GM21737 (cell line): ENCODE data around the gene MRPL11.

ENCODE experiments used
- ATAC-seq: cut with Tn5 transposase; IDR thresholded peaks from one replicate; pipeline ENCODE4 v1.9.1; 2021; ENCODE audit warnings: mild to moderate bottlenecking, moderate library complexity; ENCODE audit not compliant: unreplicated experiment

The MRPL11 gene

GRCh38 chr11:66438504-66439466 lies at the start of gene MRPL11:
TSS of gene MRPL11 (minus strand) at chr11:66438848. CDS start at chr11:66438754, 94 bp downstream.
- peak; percentile 90 for ATAC-seq

DNA sequence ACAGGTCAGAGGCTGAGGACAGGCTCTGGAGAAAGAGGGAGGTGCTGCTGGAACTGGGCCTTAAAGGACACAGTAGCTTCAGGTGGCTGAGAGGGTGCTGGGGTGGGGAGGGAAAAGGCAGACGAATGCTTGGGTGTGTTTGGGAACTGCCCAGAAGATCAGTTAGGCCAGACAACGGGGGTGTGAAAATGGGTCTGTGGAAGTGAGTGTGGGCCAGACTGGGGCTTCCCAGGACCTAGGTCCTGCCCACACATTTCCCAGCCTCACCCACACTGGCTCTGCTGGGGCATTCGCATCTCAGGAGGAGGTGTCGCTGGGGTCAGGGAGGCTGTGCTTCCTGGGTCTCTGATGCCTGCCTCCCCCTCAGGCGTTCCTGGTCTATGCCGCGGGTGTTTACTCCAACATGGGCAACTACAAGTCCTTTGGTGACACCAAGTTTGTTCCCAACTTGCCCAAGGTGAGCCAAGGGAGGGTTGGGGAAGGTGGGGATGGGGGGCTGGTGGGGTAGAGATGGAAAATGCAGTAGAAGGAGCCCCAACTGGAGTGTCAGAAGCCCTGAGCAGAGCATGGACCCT lies 46.2 kb upstream of the MRPL11 start:
- no peak for ATAC-seq

DNA sequence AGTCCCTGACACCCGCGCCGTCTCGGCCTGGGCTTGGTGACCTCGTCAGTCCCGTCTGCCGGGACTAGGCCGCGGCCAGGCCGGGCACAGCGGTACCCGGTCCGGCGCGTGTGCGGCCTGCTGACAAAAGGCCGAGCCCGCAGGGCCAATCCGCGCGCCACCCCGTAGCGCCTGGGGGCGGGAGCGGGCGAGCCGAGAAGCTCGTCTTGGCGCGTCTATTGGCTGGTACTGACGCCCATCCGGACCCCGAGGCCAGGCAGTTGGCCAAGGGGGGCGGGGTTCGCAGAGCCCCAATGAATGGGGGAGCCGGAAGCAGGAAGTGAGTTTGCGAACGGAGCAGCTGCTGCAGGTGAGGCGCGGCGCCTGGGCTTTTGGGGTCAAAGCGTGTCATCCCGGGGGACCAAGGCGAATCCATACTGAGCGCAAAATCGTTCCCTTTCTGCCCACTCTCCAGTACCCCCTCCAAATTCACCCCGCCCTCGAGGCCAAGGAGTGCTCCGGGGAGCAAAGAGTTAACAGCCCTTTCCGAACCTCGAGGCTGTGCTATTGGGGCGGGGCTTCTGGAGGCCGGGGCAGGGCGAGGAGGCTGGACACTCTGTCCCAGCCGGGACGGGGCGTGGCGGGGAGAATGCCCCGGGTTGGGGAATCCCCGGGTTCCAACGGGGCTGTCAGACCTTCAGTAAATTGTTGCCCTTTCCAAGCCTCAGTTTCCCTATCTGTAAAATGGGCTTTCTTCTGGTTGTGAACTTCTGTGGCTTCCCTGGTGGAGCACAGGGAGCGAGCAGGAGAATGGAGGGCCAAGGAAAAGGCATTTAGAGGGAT lies 41.7 kb upstream of the MRPL11 start, which contains the start of gene DPP3:
Gene DPP3, plus strand, starts transcription at position 318 of the 822 bp plus-strand sequence. CDS start 1,767 bp downstream, outside the sequence.
- ATAC-seq = peak; percentile 86

DNA sequence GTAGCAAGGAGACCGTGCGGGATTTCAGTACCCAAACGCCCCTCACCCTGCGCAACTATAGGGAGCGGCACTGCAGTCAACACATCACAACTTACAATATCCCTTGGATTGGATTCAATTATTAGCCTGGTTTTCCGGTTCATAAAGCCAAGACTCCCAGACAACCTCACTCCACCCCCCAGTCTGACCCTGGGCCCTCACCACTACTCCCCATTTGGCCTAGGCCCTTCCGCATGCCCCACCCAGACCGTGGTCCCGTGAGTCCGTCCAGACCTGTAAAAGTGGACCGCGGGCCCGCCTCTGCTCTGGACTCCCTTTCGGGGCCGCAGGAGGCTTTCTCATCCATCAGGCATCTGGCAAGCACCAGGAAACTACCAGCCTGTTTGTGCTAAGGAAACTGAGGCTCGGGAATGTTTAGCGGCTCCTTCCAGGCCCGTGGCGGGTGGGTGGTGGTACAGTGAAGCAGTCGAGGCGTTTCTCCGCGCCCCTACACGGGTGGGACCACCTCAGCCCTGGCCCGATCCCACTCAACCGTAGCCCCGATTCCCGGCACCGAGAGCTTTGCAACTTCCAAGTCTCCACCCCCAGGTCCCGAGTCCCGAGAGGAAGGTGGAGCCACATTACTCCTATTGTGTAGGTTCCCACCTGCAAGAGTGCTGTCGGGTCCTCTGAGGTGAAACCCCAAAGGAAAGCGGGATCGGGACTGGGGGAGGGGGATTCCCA lies 40.9 kb upstream of the MRPL11 start:
- no peak for ATAC-seq

GRCh38 chr11:66478729-66479393 lies 40.2 kb upstream of the MRPL11 start:
- no peak for ATAC-seq

DNA sequence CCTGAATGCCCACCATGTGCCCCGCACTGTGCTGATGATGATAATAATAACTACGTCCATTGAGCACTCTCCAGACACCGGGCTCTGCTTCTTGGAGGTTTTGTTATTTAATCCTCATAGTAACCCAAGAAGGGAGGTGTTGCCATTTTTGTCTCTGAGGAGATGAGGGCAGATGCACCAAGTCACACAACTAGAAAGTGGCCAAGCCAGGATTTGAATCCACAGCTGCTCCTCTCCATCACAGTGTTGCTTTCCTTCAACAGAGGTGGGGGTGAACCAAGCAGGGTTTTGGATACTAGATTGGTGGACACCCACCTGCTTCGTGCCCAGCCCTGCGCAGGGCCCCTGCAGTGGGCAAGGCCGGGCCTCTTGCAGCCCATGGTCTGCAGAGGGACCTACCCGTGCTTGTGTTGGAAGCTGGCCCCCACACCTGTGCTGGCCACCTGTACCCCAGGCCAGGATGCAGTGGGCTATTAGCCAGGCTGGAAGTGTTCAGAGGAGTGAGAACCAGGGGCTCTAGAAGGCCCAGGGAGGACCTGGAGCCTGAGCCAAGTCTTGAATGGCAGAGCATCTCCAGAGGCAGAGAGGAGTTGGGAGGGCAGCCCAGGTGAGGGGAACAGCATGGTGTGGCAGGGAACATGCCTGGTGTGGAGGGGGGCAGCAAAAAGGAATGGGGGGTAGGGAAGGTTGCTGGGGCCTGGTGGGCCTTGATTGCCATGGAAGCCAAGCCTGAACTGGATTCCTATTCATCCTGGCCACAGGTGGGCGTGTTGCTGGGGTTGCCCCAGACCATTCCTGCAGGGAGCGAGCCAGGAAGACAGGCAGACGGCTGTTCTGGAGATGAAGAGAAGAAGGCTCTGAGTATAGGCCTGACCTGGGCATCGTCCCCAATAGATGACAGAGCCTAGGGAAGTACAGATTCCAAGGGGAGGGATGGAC lies 38.9 kb upstream of the MRPL11 start:
- no peak for ATAC-seq

DNA sequence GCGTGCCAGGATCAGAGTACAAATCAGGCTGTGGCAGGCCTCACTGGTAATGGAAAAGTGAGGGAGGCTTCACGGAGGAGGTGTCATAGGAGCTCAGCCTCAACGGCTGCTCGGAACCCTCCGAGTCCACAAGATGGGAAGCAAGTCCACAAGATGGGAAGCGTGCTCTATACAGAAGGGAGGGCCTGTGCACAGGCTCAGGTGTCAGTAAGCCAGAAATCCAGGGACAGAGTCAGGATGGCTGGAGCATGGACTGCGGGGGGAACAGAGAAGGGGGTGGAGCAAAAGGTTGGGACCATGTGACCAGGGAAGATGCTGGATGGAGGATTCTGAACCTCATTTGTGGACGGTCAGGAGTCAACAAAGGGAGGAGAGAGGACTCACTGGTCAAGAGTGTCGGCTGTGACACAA lies 38.2 kb upstream of the MRPL11 start:
- ATAC-seq = no peak

GRCh38 chr11:66476173-66476840 lies 37.7 kb upstream of the MRPL11 start:
- no peak for ATAC-seq

- ATAC-seq = no peak
Observed at GRCh38 chr11:66475349-66476172, 36.9 kb upstream of the MRPL11 start.

DNA sequence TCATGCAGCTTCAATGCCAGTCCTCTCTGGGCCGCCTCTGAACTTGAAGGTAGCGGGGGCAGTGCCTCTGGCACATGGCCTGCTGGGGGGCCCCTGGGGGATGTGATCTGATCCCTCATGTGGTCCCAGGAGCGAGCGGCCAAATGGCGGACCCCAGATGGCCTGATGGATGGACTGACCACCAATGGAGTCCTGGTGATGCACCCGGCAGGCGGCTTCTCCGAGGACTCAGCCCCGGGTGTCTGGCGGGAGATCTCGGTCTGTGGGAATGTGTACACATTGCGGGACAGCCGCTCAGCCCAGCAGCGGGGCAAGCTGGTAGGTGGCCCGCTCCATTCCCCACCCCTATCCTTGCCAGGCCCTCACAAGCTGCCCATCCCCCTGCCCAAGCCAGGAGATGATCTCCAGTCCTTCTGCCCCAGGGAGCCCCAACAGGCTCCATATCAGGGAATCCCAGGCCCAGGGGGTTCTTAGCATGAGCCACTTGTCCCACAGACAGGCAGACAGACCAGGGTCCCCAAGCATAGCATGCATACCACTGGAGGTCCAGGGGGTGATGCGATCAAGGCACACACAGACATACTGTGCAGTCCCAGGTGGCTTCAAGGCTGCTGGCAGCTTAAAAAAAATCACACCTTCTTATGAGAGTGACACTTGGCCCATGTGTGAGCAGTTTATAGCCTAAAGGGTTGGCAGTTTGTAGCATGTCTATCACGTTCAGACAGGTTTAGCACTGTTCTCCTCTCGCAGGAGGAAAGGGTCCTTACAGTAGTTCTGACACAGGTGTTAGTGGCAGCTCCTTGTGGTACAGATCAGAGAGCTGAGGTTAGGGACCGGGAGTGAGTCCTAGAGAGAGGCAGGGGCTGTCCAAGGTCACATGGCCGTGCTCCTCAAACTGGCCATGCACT lies 35.2 kb upstream of the MRPL11 start:
- ATAC-seq = no peak

- ATAC-seq = no peak
Observed at GRCh38 chr11:66473167-66473566, 34.5 kb upstream of the MRPL11 start.

DNA sequence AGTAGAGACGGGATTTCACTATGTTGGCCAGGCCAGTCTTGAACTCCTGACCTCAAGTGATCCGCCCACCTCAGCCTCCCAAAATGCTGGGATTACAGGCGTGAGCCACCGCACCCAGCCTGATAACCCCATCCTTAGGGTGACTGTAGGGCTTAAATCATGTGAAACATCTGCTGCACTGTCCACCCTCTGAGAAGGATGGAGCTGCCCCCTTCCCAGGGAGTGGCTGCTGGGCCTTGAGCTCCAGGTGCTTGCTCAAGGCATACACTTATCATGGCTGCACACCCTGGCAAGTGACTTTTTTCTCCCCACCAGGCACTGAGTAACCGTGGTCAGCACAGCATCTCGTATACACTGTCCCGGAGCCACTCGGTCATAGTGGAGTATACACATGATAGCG lies 33.4 kb upstream of the MRPL11 start:
- no peak for ATAC-seq

GRCh38 chr11:66471142-66471541 lies 32.5 kb upstream of the MRPL11 start:
- no peak for ATAC-seq

DNA sequence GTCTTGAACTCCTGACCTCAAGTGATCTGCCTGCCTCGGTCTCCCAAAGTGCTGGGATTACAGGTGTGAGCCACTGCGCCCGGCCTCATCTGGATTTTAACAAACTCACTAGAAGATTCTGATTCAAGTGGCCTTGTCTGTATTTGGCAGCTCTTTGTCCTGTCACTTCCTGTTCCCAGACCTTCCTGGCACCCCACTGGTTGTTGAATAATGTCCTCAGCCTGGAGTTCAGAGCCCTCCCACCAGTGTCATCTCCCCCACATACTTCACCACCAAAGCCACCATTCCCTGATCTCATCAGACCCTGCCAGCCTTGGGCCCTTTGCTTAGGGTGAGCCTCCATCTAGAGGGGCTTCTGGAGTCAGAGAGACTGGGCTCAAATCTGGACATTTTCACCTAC lies 31.4 kb upstream of the MRPL11 start:
- no peak for ATAC-seq

- ATAC-seq = no peak
Observed at GRCh38 chr11:66469441-66469840, 30.8 kb upstream of the MRPL11 start.

DNA sequence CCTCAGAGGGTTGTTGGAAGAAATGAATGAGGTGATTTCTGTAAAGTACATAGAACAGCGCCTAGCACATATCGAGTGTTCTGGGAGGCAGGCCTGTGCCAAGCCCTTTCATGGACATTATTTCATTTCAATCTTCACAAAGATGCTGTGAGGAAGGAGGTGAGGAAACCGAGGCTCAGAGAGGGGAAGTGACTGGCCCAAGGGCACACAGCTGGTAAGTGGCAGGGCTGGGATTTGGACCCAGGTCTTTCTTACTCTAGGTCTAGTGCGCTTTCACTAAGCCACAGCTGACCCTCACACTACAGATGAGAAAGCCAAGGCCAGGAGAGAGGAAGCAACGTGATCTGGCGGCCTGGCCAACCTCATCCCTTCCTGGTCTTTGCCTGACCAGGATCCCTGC lies 30.0 kb upstream of the MRPL11 start:
- no peak for ATAC-seq

GRCh38 chr11:66467756-66468155 lies 29.1 kb upstream of the MRPL11 start:
- ATAC-seq = no peak
